Measurements from ENCODE around the gene OR13J1.

GRCh38 chr9:35892051-35892450, 21.9 kb upstream of the OR13J1 start:
- TF ChIP-seq EP300 (IDR thresholded peaks at IDR 0.05; ENCODE audit: low read depth) = no peak
- TF ChIP-seq CTCF (IDR thresholded peaks at IDR 0.05) = no peak
